Fibroblast of mammary gland (primary cell): ENCODE measurements around the gene KDM5C.
"Not testable (repeated sequence)": the region's sequence is repeated elsewhere in the genome, so short reads cannot be mapped to it uniquely, and the experiment has no call there.

ENCODE experiments used
- DNase-seq: peaks from one replicate; pipeline ENCODE4 v3.0.0-alpha.2; 2010; ENCODE audit warnings: low read depth
- H3K4me3 ChIP-seq: 2 replicates; pipeline ENCODE4 v1.5.1; 2011; ENCODE audit warnings: low read depth, mild to moderate bottlenecking, low read length, moderate library complexity; ENCODE audit not compliant: control insufficient read depth
- TF ChIP-seq, protein P1 (sequence below): conservative IDR thresholded peaks from 2 replicates; pipeline ENCODE4 v1.5.1; 2011; ENCODE audit warnings: low read depth, low read length, inconsistent platforms; ENCODE audit not compliant: control insufficient read depth, insufficient read depth

KDM5C gene

GRCh38 chrX:53171356-53171755 lies 53.7 kb downstream of the KDM5C start:
- TF ChIP-seq, protein P1, sequence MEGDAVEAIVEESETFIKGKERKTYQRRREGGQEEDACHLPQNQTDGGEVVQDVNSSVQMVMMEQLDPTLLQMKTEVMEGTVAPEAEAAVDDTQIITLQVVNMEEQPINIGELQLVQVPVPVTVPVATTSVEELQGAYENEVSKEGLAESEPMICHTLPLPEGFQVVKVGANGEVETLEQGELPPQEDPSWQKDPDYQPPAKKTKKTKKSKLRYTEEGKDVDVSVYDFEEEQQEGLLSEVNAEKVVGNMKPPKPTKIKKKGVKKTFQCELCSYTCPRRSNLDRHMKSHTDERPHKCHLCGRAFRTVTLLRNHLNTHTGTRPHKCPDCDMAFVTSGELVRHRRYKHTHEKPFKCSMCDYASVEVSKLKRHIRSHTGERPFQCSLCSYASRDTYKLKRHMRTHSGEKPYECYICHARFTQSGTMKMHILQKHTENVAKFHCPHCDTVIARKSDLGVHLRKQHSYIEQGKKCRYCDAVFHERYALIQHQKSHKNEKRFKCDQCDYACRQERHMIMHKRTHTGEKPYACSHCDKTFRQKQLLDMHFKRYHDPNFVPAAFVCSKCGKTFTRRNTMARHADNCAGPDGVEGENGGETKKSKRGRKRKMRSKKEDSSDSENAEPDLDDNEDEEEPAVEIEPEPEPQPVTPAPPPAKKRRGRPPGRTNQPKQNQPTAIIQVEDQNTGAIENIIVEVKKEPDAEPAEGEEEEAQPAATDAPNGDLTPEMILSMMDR = peak; percentile 15
- no peak for DNase-seq
- no peak overlapping the region for H3K4me3 ChIP-seq

DNA sequence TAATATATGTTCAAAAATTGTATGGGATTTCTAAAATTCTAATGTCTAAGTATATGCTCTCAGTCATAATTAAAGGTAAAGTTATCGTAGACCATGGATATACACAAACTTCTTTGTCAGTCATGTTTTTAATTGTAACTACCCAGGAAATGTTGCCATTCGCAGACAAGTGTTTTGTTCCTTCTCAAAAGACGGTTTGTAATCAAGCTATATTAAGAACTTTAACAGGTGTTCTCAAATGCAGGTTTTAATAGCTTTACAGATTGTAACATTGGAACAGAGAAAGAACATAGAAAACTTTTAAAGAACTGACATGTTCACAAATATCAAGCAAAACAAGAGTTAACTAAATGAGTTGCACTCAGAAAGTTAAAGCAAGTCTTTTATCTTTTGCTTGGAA lies 58.9 kb downstream of the KDM5C start:
- DNase-seq = no peak
- TF ChIP-seq, protein P1 = no peak
- H3K4me3 ChIP-seq = no peak overlapping the region

GRCh38 chrX:53164566-53164965 lies 60.4 kb downstream of the KDM5C start:
- H3K4me3 ChIP-seq = not testable (repeated sequence)

DNA sequence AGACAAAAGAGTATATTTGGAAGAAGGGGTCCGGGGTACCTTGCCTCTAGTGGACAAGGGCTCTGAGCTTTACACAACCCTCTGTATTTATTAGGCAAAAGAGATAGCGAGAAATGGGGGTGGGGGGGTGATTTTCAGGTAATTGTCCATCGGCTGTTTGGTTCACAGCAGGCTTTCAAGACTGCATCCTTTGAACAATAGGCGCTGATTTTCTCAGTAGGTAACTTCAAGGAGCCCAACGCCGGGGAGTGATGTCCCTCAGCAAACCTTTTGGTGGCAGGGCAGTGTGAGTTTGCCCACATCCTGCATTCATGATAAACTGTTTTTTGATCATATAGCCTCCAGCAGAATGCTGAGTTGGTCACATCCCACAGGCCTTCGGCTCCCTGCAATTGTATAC lies 61.6 kb downstream of the KDM5C start:
- no peak for DNase-seq
- TF ChIP-seq, protein P1 = no peak
- H3K4me3 ChIP-seq = no peak overlapping the region

More at GRCh38 chrX:53164566-53164965, 60.4 kb downstream of the KDM5C start:
- not testable (repeated sequence) for DNase-seq

GRCh38 chrX:53160297-53160983 lies 64.6 kb downstream of the KDM5C start:
- H3K4me3 ChIP-seq = no peak overlapping the region
- DNase-seq = no peak
- TF ChIP-seq, protein P1 = no peak

DNA sequence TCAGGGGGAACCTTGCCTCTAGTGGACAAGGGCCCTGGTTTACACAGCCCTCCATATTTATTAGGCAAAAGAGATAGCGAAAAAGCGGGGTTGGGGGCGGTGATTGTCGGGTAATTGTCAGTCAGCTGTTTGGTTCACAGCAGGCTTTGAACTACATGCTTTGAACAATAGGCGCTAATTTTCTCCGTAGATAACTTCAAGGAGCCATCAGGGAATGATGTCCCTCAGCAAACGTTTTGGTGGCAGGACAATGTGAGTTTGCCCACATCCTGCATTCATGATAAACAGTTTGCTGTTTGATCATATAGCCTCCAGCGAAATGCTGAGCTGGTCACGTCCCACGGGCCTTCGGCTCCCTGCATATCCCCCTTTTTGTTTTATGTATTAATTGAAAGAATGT lies 65.8 kb downstream of the KDM5C start:
- H3K4me3 ChIP-seq = no peak overlapping the region
- no peak for DNase-seq
- TF ChIP-seq, protein P1 = no peak

DNA sequence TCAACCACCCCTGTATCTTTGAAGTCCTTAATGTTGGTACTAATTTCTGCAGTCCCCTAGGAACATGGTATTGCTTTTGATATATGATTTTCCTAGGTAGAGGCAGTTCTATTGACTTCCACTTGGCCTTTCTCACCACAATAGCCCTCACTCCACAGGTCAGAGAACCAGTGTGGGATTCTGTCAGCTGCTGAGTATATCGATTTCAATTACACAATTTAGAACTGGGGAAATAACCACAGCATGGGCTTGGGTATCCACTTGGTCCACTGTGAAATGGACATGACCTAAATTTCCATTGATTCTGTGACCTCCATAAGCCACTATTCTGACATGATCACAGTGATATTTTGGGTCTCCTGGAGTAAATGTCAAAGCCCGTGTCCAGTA lies 68.8 kb downstream of the KDM5C start:
- H3K4me3 ChIP-seq = no peak overlapping the region
- DNase-seq = no peak
- TF ChIP-seq, protein P1 = no peak
